GM21390 (cell line): ENCODE results near the gene TRPM6.
"Not testable (repeated sequence)": the region's sequence is repeated elsewhere in the genome, so short reads cannot be mapped to it uniquely, and the experiment has no call there.

Experiments
- ATAC-seq: cut with Tn5 transposase; IDR thresholded peaks from one replicate; pipeline ENCODE4 v1.9.1; 2021; ENCODE audit not compliant: unreplicated experiment

The TRPM6 gene

GRCh38 chr9:74887041-74887980, at the start of gene TRPM6:
TRPM6 (minus strand) TSS chr9:74887921; CDS start chr9:74887856, 65 bp downstream.
- ATAC-seq: peak; percentile 54

GRCh38 chr9:74935008-74935407, 47.3 kb upstream of the TRPM6 start:
- no peak for ATAC-seq

GRCh38 chr9:74921737-74922136, 34.0 kb upstream of the TRPM6 start:
- ATAC-seq: no peak

- ATAC-seq: no peak
These were observed 33.4 kb upstream of the TRPM6 start for GRCh38 chr9:74920944-74921626.

- no peak for ATAC-seq
These were observed 22.3 kb upstream of the TRPM6 start for GRCh38 chr9:74910036-74910435.

GRCh38 chr9:74908665-74909064, 20.9 kb upstream of the TRPM6 start:
- no peak for ATAC-seq

- ATAC-seq: no peak
These were observed 19.4 kb upstream of the TRPM6 start for GRCh38 chr9:74907085-74907484.

- no peak for ATAC-seq
These were observed 13.3 kb upstream of the TRPM6 start for GRCh38 chr9:74901001-74901400.

GRCh38 chr9:74888449-74888848, 728 bp upstream of the TRPM6 start:
- not testable (repeated sequence) for ATAC-seq

GRCh38 chr9:74887981-74888370, 255 bp upstream of the TRPM6 start:
- ATAC-seq: no peak

GRCh38 chr9:74876382-74876949, 11.3 kb downstream of the TRPM6 start:
- ATAC-seq: no peak

GRCh38 chr9:74875656-74876055, 12.1 kb downstream of the TRPM6 start:
- no peak for ATAC-seq

GRCh38 chr9:74874220-74874619, 13.5 kb downstream of the TRPM6 start:
- no peak for ATAC-seq

- ATAC-seq: no peak
These were observed 15.0 kb downstream of the TRPM6 start for GRCh38 chr9:74872619-74873233.

- no peak for ATAC-seq
These were observed 20.2 kb downstream of the TRPM6 start for GRCh38 chr9:74867483-74867882.

- ATAC-seq: no peak
These were observed 22.5 kb downstream of the TRPM6 start for GRCh38 chr9:74865177-74865576.

GRCh38 chr9:74861773-74862474, 25.8 kb downstream of the TRPM6 start:
- no peak for ATAC-seq

- no peak for ATAC-seq
These were observed 26.6 kb downstream of the TRPM6 start for GRCh38 chr9:74861071-74861470.

GRCh38 chr9:74860247-74860646, 27.5 kb downstream of the TRPM6 start:
- not testable (repeated sequence) for ATAC-seq

GRCh38 chr9:74859786-74860185, 27.9 kb downstream of the TRPM6 start:
- ATAC-seq: no peak
